Central memory CD8-positive, alpha-beta T cell (primary cell): ENCODE results near the gene COBLL1.

Experiments used
- ATAC-seq: fragments of 150-1000 bp; cut with Tn5 transposase; replicated peaks from 2 replicates; pipeline ENCODE4 v1.10.0; 2022; ENCODE audit warnings: mild to moderate bottlenecking, moderate FRiP score, moderate number of reproducible peaks; ENCODE audit not compliant: poor library complexity, severe bottlenecking; ENCODE audit errors: extremely low read depth
- DNase-seq, 2 donors: peaks; one replicate each; pipeline ENCODE4 v3.0.0; 2021; ENCODE audit warnings: low spot score in 2 of 2
- H3K27ac Mint-ChIP-seq: one replicate; pipeline ENCODE4 v1.8.0; 2022; ENCODE audit warnings: low read depth, mild to moderate bottlenecking, moderate library complexity, mixed read lengths
- H3K27me3 Mint-ChIP-seq: one replicate; pipeline ENCODE4 v1.8.0; 2022; ENCODE audit warnings: mixed read lengths
- H3K36me3 Mint-ChIP-seq: one replicate; pipeline ENCODE4 v1.8.0; 2022; ENCODE audit warnings: mild to moderate bottlenecking, moderate library complexity, mixed read lengths; ENCODE audit not compliant: insufficient read depth
- H3K4me1 Mint-ChIP-seq: one replicate; pipeline ENCODE4 v1.8.0; 2022; ENCODE audit warnings: mixed read lengths
- H3K4me3 Mint-ChIP-seq: one replicate; pipeline ENCODE4 v1.8.0; 2022; ENCODE audit warnings: mild to moderate bottlenecking, moderate library complexity, mixed read lengths
- H3K9me3 Mint-ChIP-seq: one replicate; pipeline ENCODE4 v1.8.0; 2022; ENCODE audit warnings: mixed read lengths

Gene COBLL1

GRCh38 chr2:164808776-164809175 is 32.8 kb downstream of the COBLL1 start:
- Mint-ChIP-seq H3K36me3 (no peaks in the 10 kb centered on the region), H3K27ac (no peak overlapping the region)

GRCh38 chr2:164803776-164804466 is 37.7 kb downstream of the COBLL1 start:
- Mint-ChIP-seq H3K27me3 (no peaks in the 10 kb centered on the region), H3K36me3 (no peaks in the 10 kb centered on the region), H3K4me1 (no peaks in the 10 kb centered on the region), H3K9me3 (no peaks in the 10 kb centered on the region), H3K4me3 (no peak overlapping the region), H3K27ac (no peak overlapping the region)
- no peak for DNase-seq
- ATAC-seq = no peak

More at GRCh38 chr2:164808776-164809175, 32.8 kb downstream of the COBLL1 start:
- ATAC-seq (no peak), DNase-seq (no peak)
- Mint-ChIP-seq H3K4me3 (no peak overlapping the region), H3K4me1 (no peaks in the 10 kb centered on the region), H3K9me3 (no peaks in the 10 kb centered on the region), H3K27me3 (no peaks in the 10 kb centered on the region)

GRCh38 chr2:164802095-164802707 is 39.4 kb downstream of the COBLL1 start:
- no peaks in the 10 kb centered on the region for H3K27me3 Mint-ChIP-seq
- no peak overlapping the region for H3K27ac Mint-ChIP-seq
- H3K9me3 Mint-ChIP-seq = peaks cover 5% of the 10 kb centered on the region
- H3K36me3 Mint-ChIP-seq = no peaks in the 10 kb centered on the region
- H3K4me3 Mint-ChIP-seq = no peak overlapping the region
- no peak for DNase-seq
- no peak for ATAC-seq
- H3K4me1 Mint-ChIP-seq = no peaks in the 10 kb centered on the region

GRCh38 chr2:164800572-164800971 is 41.1 kb downstream of the COBLL1 start:
- Mint-ChIP-seq H3K4me1 (no peaks in the 10 kb centered on the region), H3K4me3 (no peak overlapping the region), H3K27me3 (no peaks in the 10 kb centered on the region), H3K27ac (no peak overlapping the region), H3K36me3 (no peaks in the 10 kb centered on the region), H3K9me3 (peaks cover 5% of the 10 kb centered on the region)
- ATAC-seq = no peak
- no peak for DNase-seq

GRCh38 chr2:164797627-164798026 is 44.0 kb downstream of the COBLL1 start:
- ATAC-seq = no peak
- no peak overlapping the region for H3K4me3 Mint-ChIP-seq

GRCh38 chr2:164796999-164797398 is 44.6 kb downstream of the COBLL1 start:
- Mint-ChIP-seq H3K4me3 (no peak overlapping the region), H3K27me3 (no peaks in the 10 kb centered on the region), H3K36me3 (no peaks in the 10 kb centered on the region), H3K4me1 (no peaks in the 10 kb centered on the region), H3K9me3 (peaks cover 16% of the 10 kb centered on the region), H3K27ac (no peak overlapping the region)
- DNase-seq (no peak), ATAC-seq (no peak)

More at GRCh38 chr2:164797627-164798026, 44.0 kb downstream of the COBLL1 start:
- DNase-seq = no peak
- no peaks in the 10 kb centered on the region for H3K36me3 Mint-ChIP-seq
- H3K27ac Mint-ChIP-seq = no peak overlapping the region
- H3K27me3 Mint-ChIP-seq = no peaks in the 10 kb centered on the region
- no peaks in the 10 kb centered on the region for H3K4me1 Mint-ChIP-seq
- peaks cover 14% of the 10 kb centered on the region for H3K9me3 Mint-ChIP-seq

- Mint-ChIP-seq H3K27ac (no peak overlapping the region), H3K9me3 (peaks cover 16% of the 10 kb centered on the region), H3K27me3 (no peaks in the 10 kb centered on the region), H3K36me3 (no peaks in the 10 kb centered on the region), H3K4me3 (no peak overlapping the region), H3K4me1 (no peaks in the 10 kb centered on the region)
- ATAC-seq (no peak), DNase-seq (no peak)
These were observed 47.0 kb downstream of the COBLL1 start for GRCh38 chr2:164794432-164795231.

- H3K4me1 Mint-ChIP-seq = no peaks in the 10 kb centered on the region
- no peaks in the 10 kb centered on the region for H3K27me3 Mint-ChIP-seq
- peaks cover 16% of the 10 kb centered on the region for H3K9me3 Mint-ChIP-seq
- no peak overlapping the region for H3K4me3 Mint-ChIP-seq
- no peak for ATAC-seq
- no peaks in the 10 kb centered on the region for H3K36me3 Mint-ChIP-seq
- no peak for DNase-seq
- H3K27ac Mint-ChIP-seq = no peak overlapping the region
These were observed 47.6 kb downstream of the COBLL1 start for GRCh38 chr2:164794016-164794415.

GRCh38 chr2:164793529-164793928 is 48.1 kb downstream of the COBLL1 start:
- ATAC-seq = no peak
- no peaks in the 10 kb centered on the region for H3K27me3 Mint-ChIP-seq
- no peak for DNase-seq
- no peaks in the 10 kb centered on the region for H3K4me1 Mint-ChIP-seq
- no peak overlapping the region for H3K4me3 Mint-ChIP-seq
- H3K36me3 Mint-ChIP-seq = no peaks in the 10 kb centered on the region
- no peak overlapping the region for H3K27ac Mint-ChIP-seq
- peaks cover 15% of the 10 kb centered on the region for H3K9me3 Mint-ChIP-seq

- H3K27ac Mint-ChIP-seq = no peak overlapping the region
- no peaks in the 10 kb centered on the region for H3K4me1 Mint-ChIP-seq
- ATAC-seq (no peak), DNase-seq (no peak)
- no peaks in the 10 kb centered on the region for H3K27me3 Mint-ChIP-seq
- H3K9me3 Mint-ChIP-seq = peaks cover 11% of the 10 kb centered on the region
- no peaks in the 10 kb centered on the region for H3K36me3 Mint-ChIP-seq
- H3K4me3 Mint-ChIP-seq = no peak overlapping the region
These were observed 49.1 kb downstream of the COBLL1 start for GRCh38 chr2:164792316-164793170.

- H3K4me3 Mint-ChIP-seq = no peak overlapping the region
- ATAC-seq = no peak
- H3K27ac Mint-ChIP-seq = no peak overlapping the region
- H3K27me3 Mint-ChIP-seq = no peaks in the 10 kb centered on the region
- no peak for DNase-seq
- H3K9me3 Mint-ChIP-seq = peaks cover 11% of the 10 kb centered on the region
- no peaks in the 10 kb centered on the region for H3K4me1 Mint-ChIP-seq
- no peaks in the 10 kb centered on the region for H3K36me3 Mint-ChIP-seq
These were observed 51.7 kb downstream of the COBLL1 start for GRCh38 chr2:164789968-164790367.

GRCh38 chr2:164786787-164787186 is 54.8 kb downstream of the COBLL1 start:
- Mint-ChIP-seq H3K27ac (no peak overlapping the region), H3K27me3 (no peaks in the 10 kb centered on the region), H3K4me1 (no peaks in the 10 kb centered on the region), H3K9me3 (no peaks in the 10 kb centered on the region), H3K4me3 (no peak overlapping the region), H3K36me3 (no peaks in the 10 kb centered on the region)
- ATAC-seq = no peak
- no peak for DNase-seq
